Measurements from ENCODE around the gene NR3C2. TPM values are rescaled to one million over a fixed set of nuclear protein-coding genes. Genes with fewer than 3 reads are reported as not detected.

The NR3C2 gene
- total RNA-seq, 1 experiment from 2014 or later: 2.7 TPM

DNA sequence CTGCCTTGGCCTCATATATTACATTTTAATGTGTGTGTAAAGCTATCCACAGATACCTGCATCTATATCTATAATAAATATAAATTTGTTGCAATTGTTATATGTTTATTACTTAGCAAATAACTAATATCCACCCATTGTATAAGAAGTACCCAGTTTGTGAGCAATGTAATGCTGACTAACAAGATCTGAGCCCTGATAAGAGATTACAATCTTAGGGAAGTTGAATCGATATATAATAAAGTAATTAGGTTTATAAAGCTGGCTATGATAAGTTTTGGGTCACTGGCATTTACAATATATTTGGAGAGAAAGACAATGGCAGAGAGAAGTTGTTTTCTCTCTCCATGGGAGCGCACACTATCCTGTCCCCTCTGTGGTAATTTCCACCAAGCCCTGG lies 280.6 kb downstream of the NR3C2 start:
- TF ChIP-seq POLR2A (IDR thresholded peaks at IDR 0.05; ENCODE audit: borderline replicate concordance, extremely low read depth, insufficient read depth, insufficient read length) (no peak), ATF3 (IDR thresholded peaks at IDR 0.05) (no peak), SP1 (IDR thresholded peaks at IDR 0.05; ENCODE audit: low read depth) (no peak), TCF7L2 (IDR thresholded peaks at IDR 0.05; ENCODE audit: borderline replicate concordance, extremely low read depth, insufficient read depth, insufficient read length) (no peak), FOSL1 (IDR thresholded peaks at IDR 0.05; ENCODE audit: low read depth) (no peak), CTCF (IDR thresholded peaks at IDR 0.05 in 2 of 3, conservative IDR thresholded peaks at IDR 0.05 in 1 of 3; ENCODE audit: borderline replicate concordance in 1 of 3, insufficient read depth in 1 of 3, low read depth in 2 of 3, low read length in 2 of 3) (no peak), POLR2AphosphoS5 (IDR thresholded peaks at IDR 0.05; ENCODE audit: low read depth, low read length) (no peak), CBX3 (IDR thresholded peaks at IDR 0.05; ENCODE audit: low read depth) (no peak), EGR1 (IDR thresholded peaks at IDR 0.05; ENCODE audit: low read depth) (no peak), EZH2phosphoT487 (IDR thresholded peaks at IDR 0.05; ENCODE audit: borderline replicate concordance) (no peak), EZH2 (IDR thresholded peaks at IDR 0.05) (no peak), ELF1 (IDR thresholded peaks at IDR 0.05; ENCODE audit: borderline replicate concordance, low read depth) (no peak), ZFX (IDR thresholded peaks at IDR 0.05) (no peak)
- TF ChIP-seq, protein P1, sequence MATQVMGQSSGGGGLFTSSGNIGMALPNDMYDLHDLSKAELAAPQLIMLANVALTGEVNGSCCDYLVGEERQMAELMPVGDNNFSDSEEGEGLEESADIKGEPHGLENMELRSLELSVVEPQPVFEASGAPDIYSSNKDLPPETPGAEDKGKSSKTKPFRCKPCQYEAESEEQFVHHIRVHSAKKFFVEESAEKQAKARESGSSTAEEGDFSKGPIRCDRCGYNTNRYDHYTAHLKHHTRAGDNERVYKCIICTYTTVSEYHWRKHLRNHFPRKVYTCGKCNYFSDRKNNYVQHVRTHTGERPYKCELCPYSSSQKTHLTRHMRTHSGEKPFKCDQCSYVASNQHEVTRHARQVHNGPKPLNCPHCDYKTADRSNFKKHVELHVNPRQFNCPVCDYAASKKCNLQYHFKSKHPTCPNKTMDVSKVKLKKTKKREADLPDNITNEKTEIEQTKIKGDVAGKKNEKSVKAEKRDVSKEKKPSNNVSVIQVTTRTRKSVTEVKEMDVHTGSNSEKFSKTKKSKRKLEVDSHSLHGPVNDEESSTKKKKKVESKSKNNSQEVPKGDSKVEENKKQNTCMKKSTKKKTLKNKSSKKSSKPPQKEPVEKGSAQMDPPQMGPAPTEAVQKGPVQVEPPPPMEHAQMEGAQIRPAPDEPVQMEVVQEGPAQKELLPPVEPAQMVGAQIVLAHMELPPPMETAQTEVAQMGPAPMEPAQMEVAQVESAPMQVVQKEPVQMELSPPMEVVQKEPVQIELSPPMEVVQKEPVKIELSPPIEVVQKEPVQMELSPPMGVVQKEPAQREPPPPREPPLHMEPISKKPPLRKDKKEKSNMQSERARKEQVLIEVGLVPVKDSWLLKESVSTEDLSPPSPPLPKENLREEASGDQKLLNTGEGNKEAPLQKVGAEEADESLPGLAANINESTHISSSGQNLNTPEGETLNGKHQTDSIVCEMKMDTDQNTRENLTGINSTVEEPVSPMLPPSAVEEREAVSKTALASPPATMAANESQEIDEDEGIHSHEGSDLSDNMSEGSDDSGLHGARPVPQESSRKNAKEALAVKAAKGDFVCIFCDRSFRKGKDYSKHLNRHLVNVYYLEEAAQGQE (IDR thresholded peaks at IDR 0.05; ENCODE audit: low read depth): no peak
- TF ChIP-seq, protein P2, sequence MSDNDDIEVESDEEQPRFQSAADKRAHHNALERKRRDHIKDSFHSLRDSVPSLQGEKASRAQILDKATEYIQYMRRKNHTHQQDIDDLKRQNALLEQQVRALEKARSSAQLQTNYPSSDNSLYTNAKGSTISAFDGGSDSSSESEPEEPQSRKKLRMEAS (IDR thresholded peaks at IDR 0.05): no peak
- no peaks in the 10 kb centered on the region for H3K79me2 ChIP-seq (ENCODE audit: insufficient read depth, low read length)
- BruUV-seq (replicated peaks): no TSS peak
- H3K4me1 ChIP-seq (ENCODE audit: control insufficient read depth in 1 of 2, insufficient read depth in 2 of 2, low read length in 2 of 2): no peaks in the 10 kb centered on the region
- ChIA-PET RAD21 (ENCODE audit: low non-redundant PET in 1 of 2, low total read pairs in 2 of 2, uncharacterized antibody in 2 of 2, unreplicated experiment in 2 of 2) (no interaction called here), POLR2A (no interaction called here), CTCF (no interaction called here)
- no peaks in the 10 kb centered on the region for H3K27me3 ChIP-seq (ENCODE audit: insufficient read depth, low read length)
- no peaks in the 10 kb centered on the region for H3K36me3 ChIP-seq (ENCODE audit: control insufficient read depth in 1 of 2, insufficient read depth in 2 of 2, low read length in 2 of 2)
- no peaks in the 10 kb centered on the region for H3K9me3 ChIP-seq (ENCODE audit: control insufficient read depth in 1 of 2, insufficient read depth in 1 of 2, low read depth in 1 of 2, low read length in 2 of 2)
- H3K9me2 ChIP-seq (ENCODE audit: insufficient read depth): no peaks in the 10 kb centered on the region
- no peak overlapping the region for H3K4me2 ChIP-seq (ENCODE audit: low read length)
- DNase-seq (ENCODE audit: low read depth, low spot score) (no peak), ATAC-seq (no peak)
- H3K9ac ChIP-seq (ENCODE audit: low read length): no peak overlapping the region
- intact Hi-C loops (cut with micrococcal nuclease): no loop called here
- H3K4me3 ChIP-seq (replicated peaks in 1 of 2; ENCODE audit: low read depth in 1 of 2, low read length in 2 of 2): no peak overlapping the region
- no peak overlapping the region for H2AFZ ChIP-seq (ENCODE audit: low read depth, low read length, poor library complexity, severe bottlenecking)
- no peaks in the 10 kb centered on the region for H4K20me1 ChIP-seq (ENCODE audit: insufficient read depth)
- no peak overlapping the region for H3K27ac ChIP-seq (ENCODE audit: low read depth, low read length)
